Upper lobe of right lung (tissue), 1 donor: ENCODE results near the gene MCRS1. TPM values are rescaled to one million over a fixed set of nuclear protein-coding genes. Genes with fewer than 3 reads are reported as not detected.
"Not testable (repeated sequence)": the region's sequence is repeated elsewhere in the genome, so short reads cannot be mapped to it uniquely, and the experiment has no call there.

ENCODE experiments used
- ATAC-seq: fragments of 200-7000 bp; cut with Tn5 transposase; one replicate; pipeline ENCODE4 v1.9.1; 2020; ENCODE audit warnings: mild to moderate bottlenecking, moderate library complexity
- DNase-seq: peaks from one replicate; pipeline ENCODE4 v3.0.0-alpha.2; 2020
- H3K27ac ChIP-seq: fragments of 200-600 bp; one replicate; pipeline ENCODE4 v1.8.0; 2022
- H3K27me3 ChIP-seq: fragments of 200-600 bp; one replicate; pipeline ENCODE4 v1.8.0; 2022; ENCODE audit warnings: mild to moderate bottlenecking
- H3K36me3 ChIP-seq: fragments of 200-600 bp; one replicate; pipeline ENCODE4 v1.8.0; 2022
- H3K4me1 ChIP-seq: fragments of 200-600 bp; one replicate; pipeline ENCODE4 v1.8.0; 2022
- H3K4me3 ChIP-seq: fragments of 200-600 bp; one replicate; pipeline ENCODE4 v1.8.0; 2022; ENCODE audit warnings: mild to moderate bottlenecking
- H3K9me3 ChIP-seq: fragments of 200-600 bp; one replicate; pipeline ENCODE4 v1.8.0; 2022
- intact Hi-C: fragments of 100-400 bp; cut with DNase I; formaldehyde crosslinking; loops from one replicate; pipeline ENCODE4 v1.11.0; 2022
- total RNA-seq: library from RNA; stranded (reverse); fragmentation: NEBNext Ultra II Directional; extraction: Animal tissue kit (Norgen Biotek cat#: 25700); gene quantifications from one replicate; pipeline ENCODE4 v1.2.1, GENCODE V29; 2021
- TF ChIP-seq, protein P1 (sequence below): fragments of 200-600 bp; IDR thresholded peaks from one replicate; pipeline ENCODE4 v1.8.0; 2022; ENCODE audit warnings: antibody characterized with exemption
- donor health status: DM: no; HTN: yes; CAD: no; lungs with severe emphysema.

The MCRS1 gene
- total RNA-seq, 1 donor from 2014 or later = 54.0 TPM

DNA sequence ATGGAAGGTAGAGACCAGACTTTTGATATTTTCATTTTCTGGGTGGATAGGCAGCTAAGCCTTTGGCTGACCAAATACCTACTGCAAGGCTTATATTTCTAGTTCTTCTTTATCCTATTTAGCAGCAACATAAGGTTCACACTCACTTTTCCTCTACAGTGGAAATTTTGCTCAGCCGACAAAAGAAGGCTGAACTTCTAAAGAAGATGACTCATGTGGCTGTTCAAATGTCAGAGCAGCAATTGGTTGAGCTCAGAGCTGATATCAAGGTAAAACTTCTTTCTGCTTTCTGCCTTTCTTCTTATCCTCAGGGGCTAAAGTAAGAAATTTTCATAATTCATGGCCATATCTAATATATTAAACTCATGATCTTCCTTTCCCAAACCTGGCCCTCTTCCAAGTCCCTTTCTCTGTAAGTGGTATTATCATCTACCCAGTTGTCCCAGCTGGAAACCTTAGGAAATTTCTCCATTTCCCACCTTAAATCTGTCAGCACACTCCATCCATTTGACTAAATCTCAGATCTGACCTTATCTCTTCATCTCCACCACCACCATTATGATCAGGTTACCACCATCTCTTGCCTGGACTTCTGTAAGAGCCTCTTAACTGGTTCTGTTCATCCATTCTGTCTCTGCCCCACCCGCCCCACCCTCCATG lies 48.9 kb downstream of the MCRS1 start:
- Histone ChIP-seq H3K27me3 (no peaks in the 10 kb centered on the region), H3K36me3 (peaks cover 9% of the 10 kb centered on the region), H3K9me3 (no peaks in the 10 kb centered on the region), H3K4me1 (no peaks in the 10 kb centered on the region), H3K4me3 (no peak overlapping the region), H3K27ac (no peak overlapping the region)
- no peak for DNase-seq
- intact Hi-C loops = loop anchor here (5.0 kb wide), 1 partner anchor 162 kb away; no protein-coding TSS in a partner anchor
- TF ChIP-seq, protein P1, sequence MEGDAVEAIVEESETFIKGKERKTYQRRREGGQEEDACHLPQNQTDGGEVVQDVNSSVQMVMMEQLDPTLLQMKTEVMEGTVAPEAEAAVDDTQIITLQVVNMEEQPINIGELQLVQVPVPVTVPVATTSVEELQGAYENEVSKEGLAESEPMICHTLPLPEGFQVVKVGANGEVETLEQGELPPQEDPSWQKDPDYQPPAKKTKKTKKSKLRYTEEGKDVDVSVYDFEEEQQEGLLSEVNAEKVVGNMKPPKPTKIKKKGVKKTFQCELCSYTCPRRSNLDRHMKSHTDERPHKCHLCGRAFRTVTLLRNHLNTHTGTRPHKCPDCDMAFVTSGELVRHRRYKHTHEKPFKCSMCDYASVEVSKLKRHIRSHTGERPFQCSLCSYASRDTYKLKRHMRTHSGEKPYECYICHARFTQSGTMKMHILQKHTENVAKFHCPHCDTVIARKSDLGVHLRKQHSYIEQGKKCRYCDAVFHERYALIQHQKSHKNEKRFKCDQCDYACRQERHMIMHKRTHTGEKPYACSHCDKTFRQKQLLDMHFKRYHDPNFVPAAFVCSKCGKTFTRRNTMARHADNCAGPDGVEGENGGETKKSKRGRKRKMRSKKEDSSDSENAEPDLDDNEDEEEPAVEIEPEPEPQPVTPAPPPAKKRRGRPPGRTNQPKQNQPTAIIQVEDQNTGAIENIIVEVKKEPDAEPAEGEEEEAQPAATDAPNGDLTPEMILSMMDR = no peak
- no peak for ATAC-seq

DNA sequence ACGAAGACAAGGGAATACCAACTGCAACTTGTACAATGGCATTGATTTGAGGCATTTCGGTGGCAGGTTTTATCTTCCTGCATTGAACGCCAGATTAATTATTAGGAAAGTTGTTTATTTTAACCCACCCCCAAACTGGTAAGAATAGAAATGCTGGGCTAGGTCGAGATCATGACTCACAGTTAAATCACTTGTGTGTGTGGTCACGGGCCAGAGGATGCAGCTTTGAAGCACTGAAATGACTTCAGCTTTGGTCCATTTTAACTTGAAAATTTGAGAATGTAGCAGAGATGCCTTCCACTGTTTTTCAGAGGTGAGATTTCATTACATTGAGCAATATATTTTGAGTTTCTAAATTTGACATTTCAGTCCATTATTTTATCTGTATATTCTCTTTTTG lies 52.7 kb downstream of the MCRS1 start:
- intact Hi-C loops = loop anchor here (5.0 kb wide), 1 partner anchor 158 kb away; no protein-coding TSS in a partner anchor
- DNase-seq (no peak), ATAC-seq (no peak)
- H3K4me3 ChIP-seq = no peak overlapping the region
- no peaks in the 10 kb centered on the region for H3K4me1 ChIP-seq
- no peak overlapping the region for H3K27ac ChIP-seq
- TF ChIP-seq, protein P1 = no peak
- no peaks in the 10 kb centered on the region for H3K27me3 ChIP-seq
- H3K9me3 ChIP-seq = no peaks in the 10 kb centered on the region
- no peaks in the 10 kb centered on the region for H3K36me3 ChIP-seq

GRCh38 chr12:49512546-49512945 lies 55.4 kb downstream of the MCRS1 start:
- Histone ChIP-seq H3K9me3 (no peaks in the 10 kb centered on the region), H3K27ac (no peak overlapping the region), H3K27me3 (no peaks in the 10 kb centered on the region), H3K36me3 (no peaks in the 10 kb centered on the region), H3K4me3 (no peak overlapping the region), H3K4me1 (no peaks in the 10 kb centered on the region)
- DNase-seq (no peak), ATAC-seq (no peak)
- intact Hi-C loops = no loop called here
- TF ChIP-seq, protein P1 = no peak

DNA sequence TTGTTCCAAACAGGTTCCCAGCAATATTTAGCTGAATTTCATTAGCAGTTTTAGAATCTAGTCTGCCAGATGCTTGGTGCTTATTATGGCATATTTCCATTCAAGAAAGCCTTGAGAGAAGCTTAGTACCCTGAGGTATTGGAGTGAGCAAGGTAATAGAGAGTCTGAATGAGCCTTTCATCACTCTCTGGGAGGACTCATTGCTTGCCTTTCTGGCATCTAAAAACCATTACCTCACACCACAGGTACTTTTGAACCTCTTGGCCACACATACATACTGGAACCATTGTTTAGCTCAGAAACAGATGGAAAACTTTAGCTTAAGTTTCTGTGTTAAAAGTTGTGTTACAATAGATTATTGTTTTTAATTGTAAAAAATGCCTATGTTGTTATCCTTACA lies 56.5 kb downstream of the MCRS1 start:
- Histone ChIP-seq H3K4me3 (no peak overlapping the region), H3K9me3 (no peaks in the 10 kb centered on the region), H3K36me3 (no peaks in the 10 kb centered on the region), H3K4me1 (no peaks in the 10 kb centered on the region), H3K27me3 (no peaks in the 10 kb centered on the region), H3K27ac (no peak overlapping the region)
- ATAC-seq (no peak), DNase-seq (no peak)
- TF ChIP-seq, protein P1 = no peak
- intact Hi-C loops = no loop called here

- H3K9me3 ChIP-seq, H3K4me1 ChIP-seq: not testable (repeated sequence)
Observed at GRCh38 chr12:49509681-49510080, 58.3 kb downstream of the MCRS1 start.

More at GRCh38 chr12:49509681-49510080, 58.3 kb downstream of the MCRS1 start:
- not testable (repeated sequence) for DNase-seq, ATAC-seq, H3K27me3 ChIP-seq, H3K36me3 ChIP-seq, H3K27ac ChIP-seq, H3K4me3 ChIP-seq
- intact Hi-C loops = loop anchor here (5.0 kb wide), 1 partner anchor 147 kb away; no protein-coding TSS in a partner anchor

Other genes with a start within 250 kb of the MCRS1 start
- 0.96 TPM for gene TROAP, start 244.9 kb downstream of the MCRS1 start, total RNA-seq
- gene C1QL4, start 231.0 kb downstream of the MCRS1 start, total RNA-seq = not detected
- 0.67 TPM for gene DNAJC22, start 221.3 kb downstream of the MCRS1 start, total RNA-seq
- 12.6 TPM for gene SPATS2, start 200.7 kb downstream of the MCRS1 start, total RNA-seq
- gene KCNH3, start 29.1 kb downstream of the MCRS1 start, total RNA-seq = 0.90 TPM
- 0.75 TPM for gene FAM186B, start 37.5 kb upstream of the MCRS1 start, total RNA-seq
- gene PRPF40B, start 55.4 kb upstream of the MCRS1 start, total RNA-seq = 19.9 TPM
- gene FMNL3, start 139.3 kb upstream of the MCRS1 start, total RNA-seq = 40.3 TPM
- gene TMBIM6, start 173.4 kb upstream of the MCRS1 start, total RNA-seq = 654 TPM